ENCODE data around the gene CFAP161. TPM values are rescaled to one million over a fixed set of nuclear protein-coding genes. Genes with fewer than 3 reads are reported as not detected.
"Not testable (repeated sequence)": the region's sequence is repeated elsewhere in the genome, so short reads cannot be mapped to it uniquely, and the experiment has no call there.

The CFAP161 gene
- total RNA-seq, 1 experiment from 2014 or later = 2.0 TPM

- DNase-seq (ENCODE audit: low spot score) = no peak
Observed at GRCh38 chr15:81157195-81157938, 23.3 kb downstream of the CFAP161 start.

GRCh38 chr15:81157939-81158223 lies 23.8 kb downstream of the CFAP161 start:
- DNase-seq (ENCODE audit: low spot score) = no peak

GRCh38 chr15:81158561-81158960 lies 24.5 kb downstream of the CFAP161 start:
- not testable (repeated sequence) for DNase-seq (ENCODE audit: low spot score)

DNA sequence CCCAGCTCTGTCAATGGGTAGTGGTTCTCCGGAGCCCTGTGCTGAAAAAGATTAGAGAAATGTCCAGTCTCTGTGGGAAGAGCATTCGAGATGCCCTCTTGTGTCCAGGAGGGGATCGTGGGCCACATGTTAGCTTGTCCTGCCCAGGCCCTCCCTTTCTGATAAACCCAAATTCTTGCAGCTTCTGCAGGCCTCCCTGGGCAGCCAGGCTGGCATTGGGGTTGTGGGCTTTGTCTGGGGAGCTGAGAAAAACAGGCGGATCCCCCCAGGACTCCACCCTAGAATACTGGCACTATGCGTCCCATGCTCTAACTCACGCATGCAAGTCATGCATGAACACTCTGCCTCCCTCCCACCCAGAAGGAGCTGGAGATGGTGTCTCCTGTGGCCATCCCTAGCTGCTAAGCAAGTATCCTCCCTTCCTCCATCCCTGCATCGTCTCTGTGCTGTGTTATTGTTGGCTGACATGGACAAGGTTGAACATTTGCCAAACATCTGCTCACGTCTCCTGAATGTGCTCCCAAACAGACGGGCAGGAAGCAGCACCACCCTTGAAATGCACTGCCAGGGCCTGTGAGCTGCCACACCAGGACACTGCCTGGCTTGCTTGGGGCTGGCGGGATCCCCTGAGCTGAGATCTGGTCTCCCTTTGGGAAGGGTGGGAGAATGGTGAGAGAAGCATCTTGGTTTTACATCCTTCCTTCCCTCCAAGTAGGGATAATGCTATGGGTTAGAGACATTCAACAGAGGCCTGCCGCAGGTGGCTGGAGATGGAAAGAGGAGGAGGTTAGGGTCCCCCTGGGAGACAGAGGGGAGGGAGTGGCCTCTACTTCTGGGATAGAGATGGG lies 26.5 kb downstream of the CFAP161 start:
- no peak for DNase-seq (ENCODE audit: low spot score)

GRCh38 chr15:81161160-81161673 lies 27.1 kb downstream of the CFAP161 start:
- DNase-seq (ENCODE audit: low spot score) = no peak

- DNase-seq (ENCODE audit: low spot score) = no peak
Observed at GRCh38 chr15:81161851-81162250, 27.8 kb downstream of the CFAP161 start.

DNA sequence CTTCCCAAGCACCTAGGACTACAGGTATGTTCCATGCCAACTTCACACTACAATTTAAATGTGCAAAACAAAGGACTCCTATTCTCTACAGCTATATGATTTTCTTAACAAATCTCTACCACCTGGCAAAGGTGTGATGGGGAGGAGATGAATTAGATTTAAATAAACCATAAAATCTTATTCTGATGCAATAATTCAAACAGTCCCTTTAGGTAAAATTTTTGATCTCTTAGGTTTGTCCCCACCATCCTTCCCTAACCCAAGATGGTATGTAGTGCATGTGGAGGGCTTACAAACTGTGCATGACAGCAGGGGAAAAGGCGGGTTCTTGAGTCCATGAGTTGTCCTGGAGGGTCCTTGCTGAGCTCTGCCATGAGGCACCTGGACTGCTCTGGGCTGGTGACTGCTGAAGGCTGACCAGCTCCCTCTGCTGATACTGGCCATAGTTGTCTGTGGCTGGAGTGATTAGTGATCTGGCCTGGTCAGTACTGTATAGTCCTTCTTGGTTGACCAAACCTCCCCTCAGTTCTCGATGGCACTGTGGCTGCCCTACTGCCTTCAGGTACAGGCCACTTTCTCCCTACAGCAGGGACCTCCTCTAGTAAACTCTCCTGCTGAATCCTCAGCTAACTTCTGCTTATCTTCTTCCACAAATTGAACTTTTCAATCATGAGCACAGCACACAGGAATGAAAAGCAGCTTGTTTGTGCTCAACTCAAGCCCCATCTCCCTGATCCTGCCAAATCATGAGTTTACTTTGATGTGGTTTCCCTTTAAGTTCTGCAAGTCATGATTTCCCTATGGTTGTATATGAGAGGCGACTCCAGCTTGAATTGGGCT lies 30.1 kb downstream of the CFAP161 start:
- no peak for DNase-seq (ENCODE audit: low spot score)

- DNase-seq (ENCODE audit: low spot score) = no peak
Observed at GRCh38 chr15:81165535-81165934, 31.5 kb downstream of the CFAP161 start.

DNA sequence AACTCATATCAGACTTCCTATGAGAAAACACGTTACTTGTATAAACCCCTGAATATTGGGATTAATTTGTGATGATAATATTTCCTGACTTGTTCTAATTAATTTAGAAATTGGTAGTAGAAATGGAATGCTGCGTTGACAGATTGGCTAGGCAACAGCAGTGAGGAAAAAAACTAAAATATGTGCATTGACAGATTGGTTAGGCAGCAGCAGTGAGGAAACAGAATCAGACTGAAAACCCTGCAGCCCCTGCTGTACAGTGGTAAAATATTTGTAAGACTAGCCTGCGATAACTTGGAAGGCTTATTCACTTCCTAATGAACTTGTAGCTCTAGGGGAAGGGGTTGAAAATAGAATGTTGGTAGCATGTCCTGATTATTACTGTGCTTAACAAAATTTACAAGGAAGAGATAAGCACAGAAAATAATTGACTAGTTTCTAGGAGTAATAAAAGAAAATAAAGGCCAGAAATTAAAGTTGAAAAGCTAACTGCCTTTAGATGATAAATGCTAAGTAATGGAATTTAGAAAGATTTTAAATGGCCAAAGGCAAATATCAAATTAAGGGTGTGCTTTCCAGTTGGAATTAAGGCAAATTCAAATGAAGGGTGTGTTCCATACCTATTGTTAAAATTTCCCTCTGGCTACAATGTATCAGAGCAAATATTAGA lies 32.7 kb downstream of the CFAP161 start:
- DNase-seq (ENCODE audit: low spot score) = no peak

- DNase-seq (ENCODE audit: low spot score) = no peak
Observed at GRCh38 chr15:81168131-81168526, 34.1 kb downstream of the CFAP161 start.

GRCh38 chr15:81168644-81169043 lies 34.6 kb downstream of the CFAP161 start:
- no peak for DNase-seq (ENCODE audit: low spot score)

DNA sequence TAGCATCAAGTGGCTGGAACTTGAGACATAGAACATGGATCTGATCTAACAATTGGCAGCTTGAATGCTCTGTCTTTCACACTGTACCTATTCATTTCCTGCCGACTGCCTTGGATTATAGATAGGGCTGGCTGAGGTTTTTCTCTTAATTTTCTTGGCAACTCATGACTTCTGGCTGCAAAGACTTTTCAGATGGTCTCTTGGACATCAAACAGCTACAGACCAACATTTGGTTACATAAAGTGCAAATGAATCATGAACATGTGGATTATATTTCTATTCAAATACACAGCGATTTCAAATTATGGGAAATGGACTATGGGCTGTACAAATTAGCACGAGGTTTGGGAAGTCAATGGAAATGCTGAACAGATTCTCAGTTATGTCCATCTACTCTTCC lies 36.4 kb downstream of the CFAP161 start:
- no peak for DNase-seq (ENCODE audit: low spot score)

DNA sequence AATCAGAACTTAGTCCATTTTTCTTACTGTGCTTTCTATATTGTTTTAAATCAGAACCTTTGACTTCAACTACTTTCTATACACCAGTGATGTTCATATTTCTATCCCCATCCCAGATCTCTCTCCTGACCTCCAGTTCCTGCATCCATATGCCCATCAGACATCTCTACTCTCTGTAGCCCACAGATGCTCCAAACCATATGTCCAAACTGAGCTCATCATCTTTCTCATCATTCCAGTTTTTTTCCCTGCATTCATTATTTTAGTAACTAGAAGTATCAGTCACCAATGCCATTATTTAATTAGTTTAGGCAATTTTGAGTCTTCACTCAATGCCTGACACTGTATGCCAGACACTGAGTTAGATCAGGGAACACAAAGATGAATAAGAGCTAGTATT lies 37.2 kb downstream of the CFAP161 start:
- no peak for DNase-seq (ENCODE audit: low spot score)

DNA sequence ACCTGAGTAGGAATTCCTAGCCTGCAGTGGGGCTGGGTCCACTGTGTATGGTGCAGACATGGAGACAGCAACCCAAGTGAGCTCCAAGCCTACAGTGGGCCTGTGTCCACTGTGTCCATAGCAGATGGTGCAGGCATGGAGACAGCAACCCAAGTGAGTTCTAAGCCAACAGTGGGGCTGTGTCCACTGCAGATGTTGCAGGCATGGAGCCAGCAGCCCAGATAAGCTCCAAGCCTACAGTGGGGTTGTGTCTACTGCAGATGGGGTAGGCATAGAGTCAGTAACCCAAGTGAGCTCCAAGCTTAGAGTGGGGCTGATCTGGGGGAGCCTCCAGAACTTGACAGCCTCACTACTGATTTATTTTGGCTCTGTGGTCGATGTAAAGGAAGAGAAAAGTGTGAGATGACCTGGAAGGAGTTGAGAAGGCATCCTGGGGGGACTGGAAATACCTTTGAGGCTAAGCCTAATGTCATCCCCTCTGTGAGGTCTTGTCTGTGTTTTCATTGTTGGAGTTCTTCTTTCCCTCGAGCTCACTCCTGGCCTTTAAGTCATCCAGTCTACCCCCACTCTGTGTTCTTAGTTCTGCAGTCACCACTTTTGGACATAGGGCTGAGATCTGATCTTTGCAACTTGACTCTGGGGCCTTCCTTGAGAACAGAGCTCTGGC lies 40.2 kb downstream of the CFAP161 start:
- no peak for DNase-seq (ENCODE audit: low spot score)

GRCh38 chr15:81174792-81175327 lies 40.8 kb downstream of the CFAP161 start:
- no peak for DNase-seq (ENCODE audit: low spot score)

DNA sequence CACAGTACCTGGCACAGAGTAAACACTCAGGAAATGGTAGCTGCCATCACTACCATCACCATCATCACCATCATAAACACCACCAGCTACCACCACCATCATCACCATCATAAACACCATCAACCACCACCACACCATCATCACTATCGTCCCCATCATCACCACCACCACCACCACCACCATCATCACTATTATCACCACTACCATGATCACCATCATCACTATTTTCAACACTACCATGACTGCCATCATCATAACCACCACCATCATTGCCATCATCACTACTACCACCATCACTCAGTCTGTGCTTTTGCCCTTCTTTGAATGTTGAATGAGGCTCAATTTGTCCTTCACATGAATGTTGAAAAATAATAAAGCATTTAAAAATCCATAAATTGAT lies 41.4 kb downstream of the CFAP161 start:
- DNase-seq (ENCODE audit: low spot score) = no peak

DNA sequence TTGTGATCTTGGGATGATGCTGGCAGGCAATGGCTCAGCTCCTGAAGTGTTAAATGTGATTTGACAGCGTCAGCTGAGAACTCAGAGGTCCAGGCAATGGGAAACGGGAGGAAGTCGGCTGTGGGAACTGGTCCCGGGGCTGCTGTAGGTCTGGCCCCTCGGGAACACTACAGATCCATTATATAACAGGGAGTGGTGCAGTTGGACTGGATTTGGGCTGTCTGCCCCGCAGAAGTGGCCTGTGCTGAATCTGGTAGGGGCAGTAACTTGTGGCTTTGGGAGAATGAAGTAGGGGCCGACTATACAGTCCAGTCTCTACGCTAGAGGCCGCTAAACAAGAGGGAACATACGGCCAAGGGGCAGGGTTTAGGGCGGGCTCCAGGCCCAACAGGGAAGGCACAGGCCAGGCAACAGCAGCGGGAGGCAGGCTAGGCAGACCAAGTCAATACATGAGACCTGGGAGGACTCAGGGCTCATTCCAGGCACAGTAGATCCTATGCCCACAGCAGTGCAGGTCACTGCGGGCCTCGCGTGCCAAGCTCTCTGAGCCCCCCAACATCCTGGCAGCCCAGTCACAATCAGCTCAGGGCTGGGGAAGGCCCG lies 42.3 kb downstream of the CFAP161 start:
- DNase-seq (ENCODE audit: low spot score) = no peak

DNA sequence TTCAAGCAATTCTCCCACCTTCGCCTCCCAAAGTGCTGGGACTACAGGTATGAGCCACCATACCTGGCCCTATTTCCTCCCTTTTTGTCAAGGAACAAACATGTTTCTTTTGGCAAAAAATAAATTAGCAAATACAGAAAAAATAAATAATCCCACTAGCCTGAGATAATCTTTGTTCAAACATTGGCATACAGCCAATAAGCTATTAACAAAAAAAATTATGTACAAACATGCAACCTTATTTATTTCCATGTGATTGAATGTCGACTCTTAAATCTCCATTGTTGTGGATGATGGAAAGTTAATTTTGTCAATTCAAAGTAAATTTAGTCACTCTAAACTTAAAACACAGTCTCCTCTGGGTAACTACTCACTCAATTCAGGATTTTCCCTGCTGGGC lies 44.3 kb downstream of the CFAP161 start:
- DNase-seq (ENCODE audit: low spot score) = no peak

DNA sequence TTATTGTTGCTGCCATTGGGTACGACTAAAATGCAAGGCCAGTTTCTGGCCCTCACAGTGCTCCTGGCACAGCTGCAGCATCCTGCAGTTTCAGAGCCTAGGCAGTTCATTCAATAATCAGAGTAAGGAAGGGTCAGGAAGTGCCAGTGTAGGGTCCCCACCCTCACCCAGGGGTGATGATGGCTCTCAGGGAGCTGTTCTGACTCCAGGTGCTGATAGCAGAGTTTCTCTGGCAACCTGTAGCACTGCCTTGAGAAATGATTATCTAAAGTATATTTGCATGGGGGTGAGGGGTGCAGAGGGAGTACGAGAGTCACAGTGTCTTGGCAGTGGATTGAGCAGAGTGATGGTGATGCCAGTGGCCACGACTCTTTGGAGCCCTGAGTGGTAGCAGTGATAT lies 47.1 kb downstream of the CFAP161 start:
- DNase-seq (ENCODE audit: low spot score) = no peak

Data from HT-29 (cell line).